HG02759 (cell line): ENCODE data around the gene RHEBL1.
A peak's percentile ranks its signal among the peaks of the same experiment; 100 is the strongest.

Experiments
- ATAC-seq: cut with Tn5 transposase; IDR thresholded peaks from one replicate; pipeline ENCODE4 v1.9.1; 2021; ENCODE audit warnings: mild to moderate bottlenecking, moderate library complexity; ENCODE audit not compliant: unreplicated experiment

Gene RHEBL1

GRCh38 chr12:49069507-49070346, at the start of gene RHEBL1:
Gene RHEBL1 (minus strand): TSS chr12:49069979. CDS start chr12:49069785, 194 bp downstream.
- ATAC-seq, result peak; percentile 99

- peak; percentile 5 for ATAC-seq
Observed at GRCh38 chr12:49111206-49111605, 41.4 kb upstream of the RHEBL1 start.

- ATAC-seq, result peak; percentile 98
Observed at GRCh38 chr12:49110464-49111155, 40.8 kb upstream of the RHEBL1 start, which contains the start of gene LMBR1L. Gene LMBR1L (minus strand): TSS chr12:49110847. CDS start chr12:49110555, 292 bp downstream.

GRCh38 chr12:49109641-49110463, 40.1 kb upstream of the RHEBL1 start:
- no peak for ATAC-seq

- ATAC-seq, result no peak
Observed at GRCh38 chr12:49108958-49109404, 39.2 kb upstream of the RHEBL1 start.

- ATAC-seq, result no peak
Observed at GRCh38 chr12:49105504-49106084, 35.8 kb upstream of the RHEBL1 start.

- ATAC-seq, result no peak
Observed at GRCh38 chr12:49104822-49105221, 35.0 kb upstream of the RHEBL1 start.

GRCh38 chr12:49100380-49100779, 30.6 kb upstream of the RHEBL1 start:
- no peak for ATAC-seq

- ATAC-seq, result no peak
Observed at GRCh38 chr12:49098703-49099102, 28.9 kb upstream of the RHEBL1 start.

GRCh38 chr12:49098035-49098451, 28.3 kb upstream of the RHEBL1 start:
- ATAC-seq, result no peak

GRCh38 chr12:49097381-49097780, 27.6 kb upstream of the RHEBL1 start:
- ATAC-seq, result no peak

GRCh38 chr12:49094975-49095365, 25.2 kb upstream of the RHEBL1 start:
- no peak for ATAC-seq

- no peak for ATAC-seq
Observed at GRCh38 chr12:49094160-49094974, 24.6 kb upstream of the RHEBL1 start, which contains the start of gene DHH. Gene DHH (minus strand): TSS chr12:49094801. CDS start chr12:49094512, 289 bp downstream.

GRCh38 chr12:49093792-49094159, 24.0 kb upstream of the RHEBL1 start:
- no peak for ATAC-seq

- ATAC-seq, result no peak
Observed at GRCh38 chr12:49092816-49093406, 23.1 kb upstream of the RHEBL1 start.

GRCh38 chr12:49092086-49092815, 22.5 kb upstream of the RHEBL1 start:
- no peak for ATAC-seq

GRCh38 chr12:49091836-49092085, 22.0 kb upstream of the RHEBL1 start:
- no peak for ATAC-seq

- ATAC-seq, result no peak
Observed at GRCh38 chr12:49091056-49091835, 21.5 kb upstream of the RHEBL1 start.
